Vagina (tissue), 2 donors: ENCODE measurements around the gene CLIC6.

Source experiments
- CTCF ChIP-seq, 3 experiments: fragments of 450-650 bp in 2 of 3; fragments of 200-600 bp in 1 of 3; sonication (generic) in 1 of 3; IDR thresholded peaks; one replicate each; pipeline ENCODE4 v1.5.1; 2017 to 2019; ENCODE audit warnings: antibody characterized with exemption in 3 of 3, mild to moderate bottlenecking in 2 of 3, moderate library complexity in 2 of 3
- POLR2A ChIP-seq, 2 donors: fragments of 450-650 bp; IDR thresholded peaks; one replicate each; pipeline ENCODE4 v1.6.1; 2017; ENCODE audit warnings: antibody characterized with exemption in 2 of 2, mild to moderate bottlenecking in 2 of 2, moderate library complexity in 2 of 2
- POLR2AphosphoS5 ChIP-seq, 2 donors: sonication (generic); formaldehyde crosslinking; IDR thresholded peaks; one replicate each; pipeline ENCODE4 v1.9.0; 2017; ENCODE audit warnings: antibody characterized with exemption in 2 of 2, mild to moderate bottlenecking in 2 of 2, low read depth in 1 of 2; ENCODE audit not compliant: insufficient read depth in 1 of 2

DNA sequence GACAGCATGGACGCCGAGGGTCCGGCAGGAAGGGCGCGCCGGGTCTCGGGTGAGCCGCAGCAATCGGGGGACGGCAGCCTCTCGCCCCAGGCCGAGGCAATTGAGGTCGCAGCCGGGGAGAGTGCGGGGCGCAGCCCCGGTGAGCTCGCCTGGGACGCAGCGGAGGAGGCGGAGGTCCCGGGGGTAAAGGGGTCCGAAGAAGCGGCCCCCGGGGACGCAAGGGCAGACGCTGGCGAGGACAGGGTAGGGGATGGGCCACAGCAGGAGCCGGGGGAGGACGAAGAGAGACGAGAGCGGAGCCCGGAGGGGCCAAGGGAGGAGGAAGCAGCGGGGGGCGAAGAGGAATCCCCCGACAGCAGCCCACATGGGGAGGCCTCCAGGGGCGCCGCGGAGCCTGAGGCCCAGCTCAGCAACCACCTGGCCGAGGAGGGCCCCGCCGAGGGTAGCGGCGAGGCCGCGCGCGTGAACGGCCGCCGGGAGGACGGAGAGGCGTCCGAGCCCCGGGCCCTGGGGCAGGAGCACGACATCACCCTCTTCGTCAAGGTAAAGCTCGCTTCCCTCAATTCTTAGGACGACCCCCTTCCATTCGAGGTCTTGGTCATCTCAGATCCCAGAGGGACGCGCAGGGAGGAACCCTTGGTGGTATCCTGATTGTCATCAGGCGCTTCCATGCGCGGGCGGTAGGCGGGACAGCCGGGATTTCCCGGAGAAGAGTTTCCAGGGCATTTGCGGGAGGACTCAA, 1.6 kb downstream of the CLIC6 start:
- TF ChIP-seq CTCF (IDR thresholded peaks at IDR 0.05) (no peak), POLR2A (IDR thresholded peaks at IDR 0.05) (no peak), POLR2AphosphoS5 (IDR thresholded peaks at IDR 0.05; ENCODE audit: insufficient read depth in 1 of 2, low read depth in 1 of 2) (peak in 1 of 2 donors; percentile 25)
